ENCODE results near the gene TMEM45A.
"Not testable (repeated sequence)": the region's sequence is repeated elsewhere in the genome, so short reads cannot be mapped to it uniquely, and the experiment has no call there.

The TMEM45A gene

DNA sequence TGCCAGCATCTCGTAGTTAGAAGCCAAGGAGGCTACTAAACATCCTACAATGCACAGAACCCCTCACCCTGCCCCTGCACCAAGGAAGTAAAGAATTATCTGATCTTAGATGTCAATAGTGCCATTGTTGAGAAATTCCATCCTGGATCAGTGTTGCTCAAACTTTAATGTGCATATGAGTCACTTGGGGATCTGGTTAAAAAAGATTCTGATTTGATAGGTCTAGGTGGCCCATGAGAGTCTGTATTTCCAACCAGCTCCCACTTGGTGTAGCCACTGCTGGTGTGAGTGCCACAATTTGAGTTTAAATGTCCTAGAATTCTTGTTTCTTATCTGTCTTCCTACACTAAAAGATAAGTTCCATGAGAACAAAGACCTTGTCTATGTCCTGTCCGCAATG is 43.7 kb downstream of the TMEM45A start:
- DNase-seq, result no peak

- no peak for DNase-seq
Measured at GRCh38 chr3:100537646-100538338, 45.4 kb downstream of the TMEM45A start.

DNA sequence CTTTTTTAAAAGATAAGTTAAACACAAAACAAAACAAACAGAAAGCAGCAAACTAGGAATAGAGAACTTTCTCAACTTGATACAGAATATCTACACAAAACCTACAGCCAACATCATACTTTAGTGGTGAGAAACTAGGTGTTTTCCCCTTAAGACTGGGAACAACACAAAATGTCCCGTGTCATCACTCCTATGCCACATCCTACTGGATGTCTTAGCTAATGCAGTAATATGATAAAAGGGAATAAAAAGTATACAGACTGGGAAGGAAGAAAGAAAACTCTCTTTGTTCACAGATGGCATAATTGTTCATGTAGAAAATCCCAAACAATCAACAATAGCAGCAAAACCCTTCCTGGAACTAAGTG is 45.9 kb downstream of the TMEM45A start:
- no peak for DNase-seq

GRCh38 chr3:100540791-100541334 is 48.4 kb downstream of the TMEM45A start:
- no peak for DNase-seq

DNA sequence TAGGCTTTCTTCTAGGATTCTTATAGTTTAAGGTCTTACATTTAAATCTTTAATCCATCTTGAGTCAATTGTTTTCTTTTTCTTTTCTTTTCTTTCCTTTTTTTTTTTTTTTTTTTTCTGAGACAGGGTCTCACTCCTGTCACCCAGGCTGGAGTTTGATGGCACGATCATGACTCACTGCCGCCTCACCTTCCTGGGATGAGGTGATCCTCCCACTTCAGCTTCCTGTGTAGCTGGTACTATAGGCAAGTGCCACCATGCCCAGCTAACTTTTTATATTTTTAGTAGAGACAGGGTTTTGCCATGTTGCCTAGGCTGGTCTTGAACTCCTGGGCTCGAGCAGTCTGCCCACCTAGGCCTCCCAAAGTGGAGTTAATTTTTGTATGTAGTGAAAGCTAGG is 49.0 kb downstream of the TMEM45A start:
- DNase-seq, result not testable (repeated sequence)

- DNase-seq, result no peak
Measured at GRCh38 chr3:100545371-100545770, 53.0 kb downstream of the TMEM45A start.

DNA sequence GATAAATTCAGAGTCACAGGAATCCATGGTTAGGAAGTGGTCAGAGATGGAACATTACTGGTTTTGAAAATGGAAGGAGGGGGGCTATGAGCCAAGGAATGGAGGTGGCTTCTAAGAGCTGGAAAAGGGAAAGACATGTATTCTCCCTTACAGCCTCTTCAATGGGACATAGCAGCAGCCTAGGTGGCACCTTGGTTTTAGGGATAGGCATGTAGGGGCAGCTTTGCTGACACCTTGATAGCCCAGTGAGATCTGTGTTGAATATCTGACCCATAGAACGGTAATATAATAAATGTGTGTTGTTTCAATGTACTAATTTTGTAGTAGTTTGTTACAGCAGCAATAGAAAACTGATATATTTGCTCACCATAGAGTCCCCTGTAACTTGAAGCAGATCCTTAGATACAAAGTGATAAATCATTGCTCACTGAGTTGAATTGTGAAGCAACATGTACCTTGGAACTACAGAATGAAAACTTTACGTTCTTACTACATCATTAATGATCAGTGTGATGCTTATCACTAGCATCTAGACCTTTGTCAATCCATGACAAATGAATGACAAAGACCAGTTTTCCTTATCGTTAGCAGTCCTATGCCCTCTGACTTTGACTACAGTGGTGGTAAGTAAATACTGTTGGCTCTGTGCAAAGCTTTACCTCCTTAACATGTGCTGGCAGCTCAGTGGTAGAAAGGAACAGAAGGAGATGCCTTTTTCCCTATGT is 53.8 kb downstream of the TMEM45A start:
- no peak for DNase-seq

DNA sequence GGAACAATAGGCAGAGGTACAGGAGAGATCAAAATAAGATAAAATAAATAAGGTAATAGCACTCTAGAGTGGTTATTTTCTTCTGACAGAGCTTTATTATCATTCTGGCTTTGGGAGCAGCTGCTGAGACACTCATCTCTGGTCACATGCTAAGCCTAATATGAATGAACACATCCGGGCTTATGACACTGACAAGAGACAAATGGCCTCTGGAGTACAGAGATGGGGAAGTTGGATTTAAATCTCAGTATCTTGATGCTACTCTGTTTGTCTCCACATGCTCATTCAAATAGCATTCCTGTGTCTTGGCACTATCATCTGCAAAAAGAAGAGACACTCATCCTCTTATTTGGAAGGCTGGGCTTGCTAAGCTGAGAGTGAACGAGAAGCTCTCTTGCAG is 55.6 kb downstream of the TMEM45A start:
- no peak for DNase-seq

DNA sequence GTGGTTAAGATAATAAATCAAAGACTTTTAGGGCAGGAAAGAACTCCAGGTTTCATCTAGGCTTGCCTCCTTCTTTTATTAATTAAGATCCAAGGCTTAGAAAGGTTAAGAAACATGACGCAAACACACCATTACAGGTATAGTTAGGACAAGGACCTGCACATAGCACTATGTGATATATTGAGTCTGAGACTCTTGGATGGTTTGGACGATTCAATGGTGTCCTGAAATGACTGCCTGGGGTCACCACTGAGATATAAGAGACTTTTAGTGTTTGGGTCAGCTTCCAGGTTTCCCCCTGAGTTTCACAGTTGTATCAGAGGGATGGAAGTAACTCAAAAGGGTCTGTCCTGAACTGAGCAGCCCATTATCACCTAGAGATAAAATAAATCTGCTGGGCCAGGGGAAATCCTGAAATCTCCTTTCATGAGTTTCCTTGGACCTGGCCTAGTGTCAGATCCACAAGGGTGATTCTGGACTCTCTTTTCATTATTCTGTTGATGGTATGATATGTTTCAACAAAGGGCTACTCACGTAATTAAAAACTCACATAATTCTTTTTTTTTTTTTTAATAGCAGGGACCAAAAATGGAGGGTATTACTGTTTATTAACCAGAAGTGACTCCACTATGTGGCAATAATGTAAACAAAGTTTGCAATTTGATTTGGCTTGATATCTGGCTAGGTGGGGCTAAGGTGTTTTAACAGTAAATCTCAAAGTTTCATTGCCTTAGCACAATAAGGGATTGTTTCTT is 61.4 kb downstream of the TMEM45A start:
- DNase-seq, result no peak

GRCh38 chr3:100554373-100554676 is 61.9 kb downstream of the TMEM45A start:
- DNase-seq, result no peak

DNA sequence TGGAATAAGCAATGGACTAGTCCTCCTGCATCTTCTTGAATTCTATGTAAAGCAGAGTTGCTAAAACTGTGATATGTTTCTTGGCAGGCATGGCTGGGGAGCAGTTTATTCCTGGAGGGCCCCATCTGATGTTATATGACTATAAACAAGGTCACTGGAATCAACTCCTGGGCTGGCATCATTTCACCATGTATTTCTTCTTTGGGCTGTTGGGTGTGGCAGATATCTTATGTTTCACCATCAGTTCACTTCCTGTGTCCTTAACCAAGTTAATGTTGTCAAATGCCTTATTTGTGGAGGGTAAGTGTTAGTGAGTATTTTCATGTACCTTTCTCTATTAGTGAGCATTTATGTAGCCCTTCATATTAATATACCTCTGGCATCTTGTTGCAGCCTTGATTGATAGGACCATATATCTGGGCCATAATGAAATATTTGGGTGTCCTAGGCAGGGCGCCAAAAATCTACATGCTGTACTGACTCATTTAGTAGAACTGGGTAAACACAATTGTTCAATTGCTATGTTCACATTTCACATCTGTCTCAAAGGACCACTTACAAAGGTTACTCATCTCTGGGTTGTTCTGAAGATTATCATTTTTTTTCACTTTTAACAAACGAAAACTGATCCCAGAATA is 64.4 kb downstream of the TMEM45A start:
- DNase-seq, result no peak

GRCh38 chr3:100558233-100558632 is 65.8 kb downstream of the TMEM45A start:
- DNase-seq, result no peak

GRCh38 chr3:100560426-100560825 is 68.0 kb downstream of the TMEM45A start:
- no peak for DNase-seq

- no peak for DNase-seq
Measured at GRCh38 chr3:100561459-100562158, 69.2 kb downstream of the TMEM45A start.

GRCh38 chr3:100562224-100562857 is 69.9 kb downstream of the TMEM45A start:
- DNase-seq, result no peak

DNA sequence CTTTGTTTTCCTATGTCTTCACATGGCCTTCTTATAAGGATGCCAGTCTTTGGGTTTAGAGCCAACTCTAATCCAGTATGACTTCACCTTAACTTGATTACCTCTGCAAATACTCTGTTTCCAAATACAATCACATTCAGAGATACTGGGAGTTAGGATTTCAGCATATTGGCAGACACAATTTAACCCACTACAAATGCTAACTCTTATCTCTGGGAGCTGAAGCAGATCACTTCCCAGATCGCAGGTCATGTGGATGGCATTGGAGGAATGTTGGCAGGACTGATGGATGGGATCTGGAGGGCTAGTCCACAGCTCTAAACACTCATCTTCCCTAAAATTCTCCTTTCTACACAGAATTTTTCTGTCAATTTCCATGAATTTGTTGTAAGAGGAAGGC is 70.8 kb downstream of the TMEM45A start:
- DNase-seq, result no peak

DNA sequence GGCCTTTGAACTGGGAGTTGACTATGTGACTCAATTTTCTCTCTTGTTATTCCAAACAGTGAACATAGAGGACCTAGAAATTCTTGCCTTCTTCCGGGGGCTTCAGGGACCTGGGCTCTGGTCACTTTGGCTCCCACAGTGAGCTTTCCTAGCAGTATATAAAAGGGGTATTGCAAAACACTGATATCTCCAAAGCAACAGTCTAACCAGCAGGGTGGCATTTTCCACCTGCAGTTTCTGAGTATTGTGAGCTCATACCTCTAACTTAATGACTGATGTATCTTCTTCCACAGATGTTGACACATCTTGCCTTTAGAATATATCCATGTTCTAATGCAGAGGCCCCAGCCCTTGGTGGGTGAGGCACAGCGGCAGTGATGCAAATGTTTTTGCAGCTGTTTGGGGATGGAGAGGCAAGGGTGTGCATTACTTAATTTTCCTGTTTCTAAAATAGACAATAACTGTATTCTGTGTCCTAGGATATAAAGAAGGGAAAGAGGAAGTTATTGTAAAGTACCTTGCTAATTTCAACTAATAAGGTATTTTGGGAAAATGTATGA is 71.3 kb downstream of the TMEM45A start:
- no peak for DNase-seq

DNA sequence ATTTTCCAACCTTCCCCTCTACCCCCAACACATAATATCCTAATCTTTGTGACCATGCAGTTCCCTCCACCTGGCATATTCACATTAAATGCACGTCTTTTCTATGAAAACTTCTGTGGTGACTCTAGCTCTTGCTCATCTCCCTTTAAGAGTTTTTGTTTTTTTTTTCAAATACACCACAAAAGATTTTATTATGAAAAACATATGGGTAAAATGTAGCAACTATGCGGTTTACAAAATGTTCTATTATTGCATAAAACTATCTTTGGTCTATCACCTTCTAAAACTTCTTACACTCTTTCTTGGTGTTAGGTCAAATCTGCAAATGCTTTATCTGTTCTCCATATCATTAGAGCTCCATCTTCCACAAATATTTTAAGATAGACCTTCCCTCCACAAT is 78.4 kb downstream of the TMEM45A start:
- DNase-seq, result no peak

DNA sequence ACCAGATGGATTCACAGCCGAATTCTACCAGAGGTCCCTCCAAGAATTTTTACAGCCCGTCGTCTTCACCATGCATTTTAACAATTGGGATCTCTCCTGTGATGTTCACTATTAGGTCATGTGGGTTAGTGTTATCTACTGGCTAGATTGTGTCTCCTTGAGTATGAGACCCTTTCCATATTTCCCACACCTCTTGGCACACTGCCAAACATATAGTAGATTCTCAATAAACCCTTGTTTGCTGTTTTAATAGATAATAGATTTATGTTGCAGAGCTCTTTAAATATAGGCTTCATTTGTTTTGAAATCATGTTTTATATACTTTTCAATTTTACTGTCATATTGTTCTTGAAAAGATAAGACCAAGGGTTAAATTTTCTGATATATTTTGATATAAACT is 82.1 kb downstream of the TMEM45A start:
- no peak for DNase-seq

GRCh38 chr3:100575704-100576103 is 83.3 kb downstream of the TMEM45A start:
- no peak for DNase-seq

DNA sequence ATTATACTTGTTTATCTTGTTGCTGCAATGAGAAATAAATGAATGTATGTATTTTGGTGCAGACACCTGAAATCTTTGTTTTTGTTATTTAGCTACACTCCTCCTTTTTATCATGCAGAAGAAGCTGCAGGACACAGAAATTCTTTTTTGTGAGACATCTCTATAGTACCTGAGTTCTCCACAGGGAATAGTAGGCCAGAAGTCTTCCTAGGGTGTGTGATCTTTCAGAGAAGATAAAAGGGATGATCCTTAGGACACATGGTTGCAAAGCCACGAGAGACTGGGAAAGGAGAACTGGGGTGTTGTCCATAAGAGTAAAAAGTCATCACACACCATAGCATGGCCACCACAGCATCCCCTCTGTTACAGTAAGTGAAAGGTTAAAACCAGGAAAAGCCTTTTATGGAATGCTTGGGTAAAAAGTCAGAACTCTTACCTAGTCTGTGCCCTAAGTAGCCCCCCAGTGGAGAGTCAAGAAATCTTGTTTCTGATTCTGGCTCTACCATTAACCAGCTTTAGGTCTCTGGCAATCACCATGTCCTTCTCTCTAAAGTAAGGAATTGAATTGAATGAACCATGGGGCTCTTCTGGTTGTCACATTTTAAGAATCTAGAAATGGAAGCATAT is 85.1 kb downstream of the TMEM45A start:
- no peak for DNase-seq
